Keratinocyte (primary cell): Measurements from ENCODE around the gene ROR1. TPM values are rescaled to one million over a fixed set of nuclear protein-coding genes. Genes with fewer than 3 reads are reported as not detected.

Source experiments
- DNase-seq: peaks from one replicate; pipeline ENCODE4 v3.0.0-alpha.2; 2011; ENCODE audit warnings: low read depth, missing footprints, low spot score
- FAIRE-seq: peaks from 2 replicates; lab custom pipeline; 2011; peaks lifted over from hg19 to GRCh38; lab: Jason Lieb, UNC
- H2AFZ ChIP-seq: 2 replicates; pipeline ENCODE4 v1.6.0; 2012; ENCODE audit warnings: low read length, control low read depth, inconsistent platforms; ENCODE audit not compliant: control insufficient read depth
- H3K27ac ChIP-seq: 2 replicates; pipeline ENCODE4 v1.5.1; 2011; ENCODE audit warnings: low read length; ENCODE audit not compliant: control insufficient read depth, insufficient read depth
- H3K27me3 ChIP-seq: 3 replicates; pipeline ENCODE4 v1.6.0; 2011; ENCODE audit warnings: low read length; ENCODE audit not compliant: control insufficient read depth, insufficient read depth; ENCODE audit errors: extremely low read depth
- H3K36me3 ChIP-seq, 2 experiments: 2 replicates in 1 of 2; 3 replicates in 1 of 2; pipeline ENCODE4 v1.5.1; 2011; ENCODE audit warnings: low read length in 2 of 2, mild to moderate bottlenecking in 1 of 2; ENCODE audit not compliant: control insufficient read depth in 2 of 2, insufficient read depth in 2 of 2; ENCODE audit errors: extremely low read depth in 1 of 2
- H3K4me1 ChIP-seq: 3 replicates; pipeline ENCODE4 v1.5.1; 2011; ENCODE audit warnings: low read length; ENCODE audit not compliant: control insufficient read depth, insufficient read depth; ENCODE audit errors: extremely low read depth
- H3K4me2 ChIP-seq: 3 replicates; pipeline ENCODE4 v1.6.0; 2011; ENCODE audit warnings: low read depth, low read length; ENCODE audit not compliant: control insufficient read depth, insufficient read depth; ENCODE audit errors: extremely low read depth
- H3K4me3 ChIP-seq, 3 experiments: fragments of 200-600 bp in 1 of 3; sonication (generic) in 1 of 3; 2 replicates in 2 of 3; 3 replicates in 1 of 3; pipeline ENCODE4 v1.5.1; 2011 to 2016; ENCODE audit warnings: low read length in 3 of 3, mild to moderate bottlenecking in 3 of 3, control low read depth in 2 of 3, inconsistent platforms in 1 of 3, low read depth in 1 of 3, mixed read lengths in 1 of 3, mixed run types in 1 of 3, moderate library complexity in 1 of 3; ENCODE audit not compliant: control insufficient read depth in 2 of 3, insufficient read depth in 2 of 3; ENCODE audit errors: extremely low read depth in 1 of 3
- H3K79me2 ChIP-seq: 2 replicates; pipeline ENCODE4 v1.6.0; 2012; ENCODE audit warnings: low read length; ENCODE audit not compliant: control insufficient read depth, insufficient read depth
- H3K9ac ChIP-seq: 3 replicates; pipeline ENCODE4 v1.6.0; 2011; ENCODE audit warnings: low read length; ENCODE audit not compliant: control insufficient read depth, insufficient read depth; ENCODE audit errors: extremely low read depth
- H3K9me1 ChIP-seq: 3 replicates; pipeline ENCODE4 v1.6.0; 2011; ENCODE audit warnings: low read length; ENCODE audit not compliant: control insufficient read depth, insufficient read depth; ENCODE audit errors: extremely low read depth
- H3K9me3 ChIP-seq: 2 replicates; pipeline ENCODE4 v1.5.1; 2012; ENCODE audit warnings: low read depth, low read length; ENCODE audit not compliant: control insufficient read depth
- H4K20me1 ChIP-seq: 3 replicates; pipeline ENCODE4 v1.6.0; 2011; ENCODE audit warnings: low read length; ENCODE audit not compliant: control insufficient read depth, insufficient read depth; ENCODE audit errors: extremely low read depth
- CTCF ChIP-seq, 3 experiments: IDR thresholded peaks in 1 of 3; conservative IDR thresholded peaks in 1 of 3; optimal IDR thresholded peaks in 1 of 3; 2 replicates in 2 of 3; 3 replicates in 1 of 3; pipeline versions ENCODE3 to v1.5.1; 2011; ENCODE audit warnings: low read length in 3 of 3, mild to moderate bottlenecking in 3 of 3, moderate library complexity in 2 of 3, control low read depth in 1 of 3, inconsistent platforms in 1 of 3; ENCODE audit not compliant: insufficient read depth in 2 of 3; ENCODE audit errors: extremely low read depth in 1 of 3
- EZH2 ChIP-seq: IDR thresholded peaks from one replicate; pipeline ENCODE4 v1.6.1; 2012; ENCODE audit warnings: inconsistent platforms, mild to moderate bottlenecking, low read length, moderate library complexity
- dilution Hi-C: fragments of 300-500 bp; cut with MboI; formaldehyde crosslinking; loops from one replicate; pipeline ENCODE4 v1.7.0; 2020; ENCODE audit warnings: low sequenced_read_pairs; ENCODE audit not compliant: extremely low pct_ligation_motif_present
- polyA plus RNA-seq, 5 experiments: library from polyadenylated mRNA; depleted of rRNA in 3 of 5; stranded (reverse) in 3 of 5; stranded (forward) in 1 of 5; unstranded in 1 of 5; fragments of >200 nt; gene quantifications; 1 replicate in 1 of 5; 2 replicates in 3 of 5; 3 replicates in 1 of 5; pipeline versions ENCODE4 v1.2.1 to v1.2.3, GENCODE V29; 2011 to 2012; ENCODE audit warnings: missing spikeins in 2 of 5, low read depth in 1 of 5, low replicate concordance in 1 of 5

Gene ROR1
- polyA plus RNA-seq, 1 donor (not counting 4 experiments of a cell fraction or from before 2014, with no cell fraction given) = 9.2 TPM

DNA sequence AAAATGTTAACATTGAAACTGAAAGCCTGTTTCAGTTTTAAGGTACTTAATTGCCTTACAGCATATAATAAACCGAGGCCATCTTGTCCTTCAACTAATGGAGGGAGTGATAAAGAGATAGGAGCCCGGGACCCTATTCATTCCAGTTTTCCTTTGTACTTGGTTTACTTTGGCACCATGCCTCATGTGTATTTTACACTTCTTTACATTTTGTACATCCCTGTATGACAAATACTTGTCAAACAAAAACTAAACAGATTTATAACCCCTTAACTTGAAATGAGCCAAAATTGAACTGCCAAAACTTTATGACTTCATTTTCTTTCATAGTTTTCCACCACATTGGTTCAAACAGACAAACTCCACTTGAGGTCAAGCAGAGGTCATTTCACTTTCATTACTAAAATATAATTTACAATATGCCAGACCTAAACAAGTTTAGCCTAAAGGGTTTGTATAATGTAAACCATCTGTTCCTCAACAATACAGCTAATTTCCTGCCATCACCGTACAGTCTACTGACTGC lies 398.7 kb downstream of the ROR1 start:
- no peak for FAIRE-seq
- Histone ChIP-seq H4K20me1 (no peaks in the 10 kb centered on the region), H3K4me1 (peaks cover 15% of the 10 kb centered on the region), H3K79me2 (no peaks in the 10 kb centered on the region), H3K9ac (no peak overlapping the region), H3K27ac (no peak overlapping the region), H3K36me3 (peaks cover 0 to 1% of the 10 kb centered on the region in 2 experiments), H2AFZ (no peak overlapping the region), H3K4me2 (no peak overlapping the region), H3K9me1 (no peaks in the 10 kb centered on the region), H3K4me3 (no peak overlapping the region), H3K27me3 (no peaks in the 10 kb centered on the region), H3K9me3 (no peaks in the 10 kb centered on the region)
- dilution Hi-C loops = no loop called here
- no peak for DNase-seq
- TF ChIP-seq EZH2 (no peak), CTCF (optimal IDR thresholded peaks at IDR 0.05 in 1 of 3, IDR thresholded peaks at IDR 0.05 in 1 of 3, conservative IDR thresholded peaks at IDR 0.05 in 1 of 3; ENCODE audit: extremely low read depth in 1 of 3, insufficient read depth in 2 of 3, low read length in 3 of 3) (no peak)

GRCh38 chr1:64173336-64173940 lies 399.6 kb downstream of the ROR1 start:
- FAIRE-seq (no peak), DNase-seq (no peak)
- H3K79me2 ChIP-seq = no peaks in the 10 kb centered on the region
- no peak overlapping the region for H3K4me3 ChIP-seq
- H3K27ac ChIP-seq = no peak overlapping the region
- H4K20me1 ChIP-seq = no peaks in the 10 kb centered on the region
- TF ChIP-seq EZH2 (no peak), CTCF (optimal IDR thresholded peaks at IDR 0.05 in 1 of 3, IDR thresholded peaks at IDR 0.05 in 1 of 3, conservative IDR thresholded peaks at IDR 0.05 in 1 of 3; ENCODE audit: extremely low read depth in 1 of 3, insufficient read depth in 2 of 3, low read length in 3 of 3) (no peak)
- peaks cover 15% of the 10 kb centered on the region for H3K4me1 ChIP-seq
- no peaks in the 10 kb centered on the region for H3K9me3 ChIP-seq
- dilution Hi-C loops = no loop called here
- H3K36me3 ChIP-seq = peaks cover 0 to 4% of the 10 kb centered on the region in 2 experiments
- no peaks in the 10 kb centered on the region for H3K27me3 ChIP-seq
- H3K9me1 ChIP-seq = no peaks in the 10 kb centered on the region
- H3K9ac ChIP-seq = no peak overlapping the region
- H3K4me2 ChIP-seq = no peak overlapping the region
- H2AFZ ChIP-seq = no peak overlapping the region
